Endothelial cell of umbilical vein (primary cell): ENCODE measurements around the gene ACBD3.

Experiments
- CTCF ChIP-seq, 2 donors: IDR thresholded peaks; 1 replicate in 1 of 2; 2 replicates in 1 of 2; pipeline ENCODE4 v1.5.1; 2011; ENCODE audit warnings: low read length in 2 of 2, mild to moderate bottlenecking in 2 of 2, moderate library complexity in 2 of 2, control low read depth in 1 of 2, inconsistent platforms in 1 of 2, low read depth in 1 of 2; ENCODE audit not compliant: insufficient read depth in 1 of 2; ENCODE audit errors: extremely low read depth in 1 of 2
- EZH2 ChIP-seq: IDR thresholded peaks from 2 replicates; pipeline ENCODE4 v1.6.1; 2012; ENCODE audit warnings: borderline replicate concordance, low read depth, mild to moderate bottlenecking, moderate library complexity, low read length, inconsistent platforms; ENCODE audit not compliant: severe bottlenecking
- FOS ChIP-seq: IDR thresholded peaks from 2 replicates; pipeline ENCODE4 v1.6.1; 2011; ENCODE audit warnings: mild to moderate bottlenecking, low read length, moderate library complexity, borderline replicate concordance; ENCODE audit not compliant: insufficient read depth
- GATA2 ChIP-seq: IDR thresholded peaks from 2 replicates; pipeline ENCODE4 v1.7.0; 2011; ENCODE audit warnings: low read depth, mild to moderate bottlenecking, moderate library complexity, mixed read lengths, low read length; ENCODE audit not compliant: insufficient read length, insufficient read depth
- MAX ChIP-seq: IDR thresholded peaks from 2 replicates; pipeline ENCODE4 v1.6.1; 2011; ENCODE audit not compliant: insufficient read depth, insufficient read length
- MYC ChIP-seq: IDR thresholded peaks from one replicate; pipeline ENCODE4 v1.6.1; 2011; ENCODE audit warnings: mild to moderate bottlenecking, low read depth, low read length
- POLR2A ChIP-seq: IDR thresholded peaks from 2 replicates; pipeline ENCODE4 v1.6.1; 2012; ENCODE audit warnings: low read depth, mild to moderate bottlenecking, control low read depth, low read length
- POLR2AphosphoS5 ChIP-seq: IDR thresholded peaks from 2 replicates; pipeline ENCODE4 v1.6.1; 2012; ENCODE audit warnings: low read depth, mild to moderate bottlenecking, control low read depth, low read length, moderate library complexity; ENCODE audit not compliant: insufficient read depth

GRCh38 chr1:226097866-226098625 lies 88.5 kb downstream of the ACBD3 start:
- TF ChIP-seq CTCF (IDR thresholded peaks at IDR 0.05; ENCODE audit: extremely low read depth in 1 of 2, insufficient read depth in 1 of 2, low read depth in 1 of 2, low read length in 2 of 2) (no peak), MYC (no peak), POLR2A (no peak), GATA2 (no peak), MAX (no peak), FOS (no peak), EZH2 (no peak), POLR2AphosphoS5 (no peak)
